ENCODE measurements around the gene MED1.

Gene MED1

GRCh38 chr17:39364236-39365025 is 86.6 kb downstream of the MED1 start:
- DNase-seq = no peak

GRCh38 chr17:39361064-39361463 is 90.0 kb downstream of the MED1 start:
- DNase-seq = no peak

GRCh38 chr17:39360537-39360936 is 90.5 kb downstream of the MED1 start:
- DNase-seq = no peak

GRCh38 chr17:39359994-39360393 is 91.1 kb downstream of the MED1 start:
- no peak for DNase-seq

GRCh38 chr17:39357986-39358385 is 93.1 kb downstream of the MED1 start:
- DNase-seq = no peak

- no peak for DNase-seq
Measured at GRCh38 chr17:39357488-39357887, 93.6 kb downstream of the MED1 start.
